Measurements from ENCODE around the gene SMAD7. TPM values are rescaled to one million over a fixed set of nuclear protein-coding genes. Genes with fewer than 3 reads are reported as not detected.

SMAD7 gene
- total RNA-seq, 1 donor from 2014 or later: 3.7 TPM

- peak; percentile 86 for ATAC-seq
These were observed 56.9 kb downstream of the SMAD7 start for GRCh38 chr18:48893608-48894600.

GRCh38 chr18:48893061-48893607, 57.6 kb downstream of the SMAD7 start:
- ATAC-seq: no peak

- ATAC-seq: peak; percentile 14
These were observed 58.5 kb downstream of the SMAD7 start for GRCh38 chr18:48892146-48892855.

GRCh38 chr18:48891721-48892120, 59.0 kb downstream of the SMAD7 start:
- ATAC-seq: no peak

GRCh38 chr18:48889981-48890762, 60.6 kb downstream of the SMAD7 start:
- no peak for ATAC-seq

- no peak for ATAC-seq
These were observed 61.4 kb downstream of the SMAD7 start for GRCh38 chr18:48889115-48889941.

GRCh38 chr18:48888773-48889080, 62.0 kb downstream of the SMAD7 start:
- ATAC-seq: no peak

GRCh38 chr18:48887905-48888772, 62.6 kb downstream of the SMAD7 start:
- no peak for ATAC-seq

GRCh38 chr18:48887294-48887904, 63.4 kb downstream of the SMAD7 start:
- no peak for ATAC-seq

- ATAC-seq: no peak
These were observed 64.1 kb downstream of the SMAD7 start for GRCh38 chr18:48886520-48887293.

- no peak for ATAC-seq
These were observed 64.8 kb downstream of the SMAD7 start for GRCh38 chr18:48885924-48886400.

- no peak for ATAC-seq
These were observed 65.4 kb downstream of the SMAD7 start for GRCh38 chr18:48885266-48885923.

- ATAC-seq: no peak
These were observed 66.0 kb downstream of the SMAD7 start for GRCh38 chr18:48884771-48885170.

GRCh38 chr18:48884306-48884705, 66.5 kb downstream of the SMAD7 start:
- no peak for ATAC-seq

- no peak for ATAC-seq
These were observed 68.4 kb downstream of the SMAD7 start for GRCh38 chr18:48882379-48882778.

- no peak for ATAC-seq
These were observed 69.8 kb downstream of the SMAD7 start for GRCh38 chr18:48880931-48881330.

- ATAC-seq: peak; percentile 63
These were observed 71.7 kb downstream of the SMAD7 start for GRCh38 chr18:48879008-48879431.

- peak; percentile 53 for ATAC-seq
These were observed 72.3 kb downstream of the SMAD7 start for GRCh38 chr18:48878471-48878870.

GRCh38 chr18:48877941-48878340, 72.8 kb downstream of the SMAD7 start:
- no peak for ATAC-seq
